Activated CD4-positive, alpha-beta T cell treated with anti-CD3 and anti-CD28 coated beads, Interleukin-2, amount 10 ng/mL, durations not matched to agents 24 days and 14 days (primary cell): ENCODE results near the gene WNT3. TPM values are rescaled to one million over a fixed set of nuclear protein-coding genes. Genes with fewer than 3 reads are reported as not detected.
A peak's percentile ranks its signal among the peaks of the same experiment; 100 is the strongest.

ENCODE experiments used
- DNase-seq: peaks from one replicate; pipeline ENCODE4 v3.0.0; 2022
- H3K27ac Mint-ChIP-seq: one replicate; pipeline ENCODE4 v1.8.0; 2022; ENCODE audit warnings: mild to moderate bottlenecking, mixed read lengths
- H3K27me3 Mint-ChIP-seq: one replicate; pipeline ENCODE4 v1.8.0; 2022; ENCODE audit warnings: mixed read lengths
- H3K36me3 Mint-ChIP-seq: one replicate; pipeline ENCODE4 v1.8.0; 2022; ENCODE audit warnings: low read depth, mild to moderate bottlenecking, mixed read lengths
- H3K4me1 Mint-ChIP-seq: one replicate; pipeline ENCODE4 v1.8.0; 2021; ENCODE audit warnings: mixed read lengths
- H3K4me3 Mint-ChIP-seq: one replicate; pipeline ENCODE4 v1.8.0; 2022; ENCODE audit warnings: mild to moderate bottlenecking, moderate library complexity, mixed read lengths
- H3K9me3 Mint-ChIP-seq: one replicate; pipeline ENCODE4 v1.8.0; 2021; ENCODE audit warnings: mixed read lengths
- intact Hi-C: fragments of 100-400 bp; cut with micrococcal nuclease; formaldehyde crosslinking; loops from one replicate; pipeline ENCODE4 v1.15.1; 2023
- total RNA-seq: library from RNA; stranded (reverse); gene quantifications from 2 replicates; pipeline ENCODE4 v1.2.3, GENCODE V29; 2022

WNT3 gene, protein sequence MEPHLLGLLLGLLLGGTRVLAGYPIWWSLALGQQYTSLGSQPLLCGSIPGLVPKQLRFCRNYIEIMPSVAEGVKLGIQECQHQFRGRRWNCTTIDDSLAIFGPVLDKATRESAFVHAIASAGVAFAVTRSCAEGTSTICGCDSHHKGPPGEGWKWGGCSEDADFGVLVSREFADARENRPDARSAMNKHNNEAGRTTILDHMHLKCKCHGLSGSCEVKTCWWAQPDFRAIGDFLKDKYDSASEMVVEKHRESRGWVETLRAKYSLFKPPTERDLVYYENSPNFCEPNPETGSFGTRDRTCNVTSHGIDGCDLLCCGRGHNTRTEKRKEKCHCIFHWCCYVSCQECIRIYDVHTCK
- 0.05 and 0.07 TPM in 2 replicates for total RNA-seq

DNA sequence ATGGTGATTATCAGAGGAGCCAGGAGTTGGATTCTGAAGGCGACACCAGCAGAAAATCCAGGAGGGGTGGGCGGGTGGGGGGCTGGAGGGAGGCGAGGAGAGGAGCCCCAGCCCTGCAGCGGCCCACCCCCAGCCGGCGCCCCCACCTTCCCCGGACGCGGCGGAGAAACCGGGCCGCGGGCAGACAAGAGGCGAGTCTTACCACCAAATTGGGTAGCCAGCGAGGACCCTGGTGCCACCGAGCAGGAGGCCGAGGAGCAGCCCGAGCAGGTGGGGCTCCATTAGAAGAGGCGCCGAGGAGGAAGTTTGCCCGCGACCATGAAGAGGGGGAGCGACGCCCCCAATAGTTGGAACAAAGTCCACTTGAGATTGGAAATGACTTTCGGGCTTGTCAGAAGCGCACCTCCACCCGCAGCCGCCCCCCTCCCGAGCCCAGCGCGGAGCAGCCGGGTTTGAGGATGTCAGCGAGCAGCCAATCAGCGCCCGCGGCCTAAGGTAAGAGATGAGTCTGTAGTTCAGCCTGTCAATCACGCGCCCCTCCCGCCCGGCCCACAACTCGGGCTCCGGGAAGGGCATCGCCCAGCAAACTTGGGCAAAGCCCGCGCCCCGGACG lies at the start of gene WNT3:
WNT3 (minus strand) TSS at position 377 of the 613 bp plus-strand sequence; CDS start at position 282, 95 bp downstream.
- peak; percentile 83 for DNase-seq
- Mint-ChIP-seq H3K4me3 (peak within 1 kb of the TSS; percentile 75), H3K9me3 (no peaks in the 10 kb centered on the region), H3K4me1 (peaks cover 8% of the 10 kb centered on the region), H3K27me3 (peaks cover 75% of the 10 kb centered on the region), H3K27ac (no peak within 1 kb of the TSS), H3K36me3 (no peaks in the 10 kb centered on the region)
- intact Hi-C loops = no loop called here

DNA sequence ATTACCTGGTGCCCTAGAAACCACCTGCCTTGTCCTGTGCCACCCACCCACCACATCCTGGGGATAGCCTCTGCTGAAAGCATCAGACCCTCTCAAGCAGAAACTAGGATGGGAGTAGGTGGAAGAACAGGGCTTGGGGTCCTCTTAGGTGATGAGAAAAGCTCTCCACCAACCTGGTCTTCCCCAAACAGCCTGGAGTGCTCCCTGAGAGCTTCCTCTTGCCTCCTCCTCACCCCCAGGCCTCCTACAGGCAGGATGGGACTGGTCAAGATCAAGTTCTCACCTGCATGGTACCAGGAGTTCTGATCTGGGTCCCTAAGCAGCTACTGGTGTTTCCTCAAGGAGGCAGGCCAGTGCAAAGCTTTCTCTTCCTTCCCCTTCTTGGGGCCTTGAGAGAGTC lies 48.3 kb upstream of the WNT3 start:
- Mint-ChIP-seq H3K27ac (no peak overlapping the region), H3K27me3 (peaks cover 12% of the 10 kb centered on the region), H3K36me3 (no peaks in the 10 kb centered on the region), H3K4me1 (no peaks in the 10 kb centered on the region), H3K9me3 (no peaks in the 10 kb centered on the region), H3K4me3 (no peak overlapping the region)
- DNase-seq = no peak
- intact Hi-C loops = no loop called here

DNA sequence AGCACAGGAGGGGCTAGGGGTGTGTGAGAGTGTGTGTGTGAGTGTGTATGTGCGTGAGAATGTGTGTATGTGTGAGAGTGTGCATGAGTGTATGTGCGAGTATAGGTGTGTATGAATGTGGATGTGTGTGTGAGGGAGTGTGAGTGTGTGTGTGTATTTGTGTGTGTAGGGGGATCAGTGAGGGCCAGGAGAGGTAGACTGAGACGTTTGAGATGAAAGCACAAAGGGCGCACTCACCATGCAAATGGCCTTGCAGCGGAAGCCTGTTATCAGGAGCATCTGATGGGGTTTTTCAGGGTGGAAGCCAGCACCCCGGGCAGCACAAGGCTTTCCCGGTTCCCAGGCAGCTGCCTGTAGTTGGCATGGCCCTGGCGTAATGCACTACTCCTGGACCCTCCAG lies 47.8 kb upstream of the WNT3 start:
- no peaks in the 10 kb centered on the region for H3K4me1 Mint-ChIP-seq
- no peak for DNase-seq
- peaks cover 12% of the 10 kb centered on the region for H3K27me3 Mint-ChIP-seq
- no peak overlapping the region for H3K4me3 Mint-ChIP-seq
- no peaks in the 10 kb centered on the region for H3K9me3 Mint-ChIP-seq
- H3K36me3 Mint-ChIP-seq = no peaks in the 10 kb centered on the region
- no peak overlapping the region for H3K27ac Mint-ChIP-seq
- intact Hi-C loops = no loop called here

DNA sequence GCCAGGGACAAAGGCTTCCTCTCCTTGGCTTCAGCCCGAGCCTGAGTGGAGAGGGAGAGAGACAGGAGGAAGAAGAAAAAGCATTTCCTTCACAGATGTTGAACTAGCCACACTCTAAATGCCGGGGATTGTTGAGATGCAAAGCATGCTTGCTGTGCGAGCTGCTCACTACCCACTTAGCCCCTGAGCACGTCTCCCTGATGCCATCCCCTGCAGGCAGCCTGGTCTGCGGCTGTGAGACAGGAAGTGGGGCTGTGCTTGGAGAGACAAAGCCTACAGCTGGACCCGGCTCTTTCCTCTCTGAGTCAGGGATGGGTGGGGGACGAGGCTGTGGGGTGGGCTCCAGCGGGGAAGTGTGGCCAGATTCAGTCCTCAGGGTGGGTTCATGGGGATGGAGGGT lies 46.6 kb upstream of the WNT3 start:
- Mint-ChIP-seq H3K27ac (no peak overlapping the region), H3K4me1 (no peaks in the 10 kb centered on the region), H3K4me3 (no peak overlapping the region), H3K9me3 (no peaks in the 10 kb centered on the region), H3K27me3 (peaks cover 12% of the 10 kb centered on the region), H3K36me3 (no peaks in the 10 kb centered on the region)
- intact Hi-C loops = no loop called here
- no peak for DNase-seq

DNA sequence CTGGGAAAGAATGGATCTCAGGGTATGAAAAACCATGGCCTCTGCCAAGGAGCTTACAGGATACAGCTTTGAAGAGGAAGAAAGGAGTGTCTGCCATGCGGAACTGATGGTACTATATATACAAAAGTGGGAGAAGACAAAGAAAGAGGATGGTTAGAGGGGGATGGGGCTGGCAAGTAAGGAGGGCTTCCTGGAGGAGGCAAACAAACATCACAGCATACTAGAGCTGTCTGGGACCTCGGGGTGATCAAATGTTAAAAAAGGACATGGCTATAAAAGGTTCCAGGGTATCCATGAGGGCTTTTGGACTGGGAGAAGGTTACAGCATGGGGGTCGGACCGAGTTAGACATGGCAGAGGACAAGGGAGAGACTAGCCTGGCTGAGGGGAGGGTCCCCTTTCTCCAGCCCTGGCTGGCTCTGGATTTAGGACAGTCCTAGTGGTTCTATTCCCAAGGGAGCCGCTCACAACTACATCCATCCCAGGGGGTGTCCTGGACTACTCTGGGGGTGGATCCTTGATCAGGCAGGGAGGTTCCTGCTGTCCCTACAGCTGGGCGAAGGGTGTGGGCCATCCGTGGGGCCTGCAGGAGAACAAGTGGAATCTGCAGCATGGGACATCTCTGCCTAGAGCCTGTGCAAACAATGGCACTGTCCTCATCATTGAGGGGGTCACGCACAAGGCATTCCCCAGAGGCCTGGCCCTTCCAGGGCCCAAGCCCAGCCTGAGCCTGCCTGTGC lies 45.1 kb upstream of the WNT3 start:
- Mint-ChIP-seq H3K4me3 (no peak overlapping the region), H3K27ac (no peak overlapping the region), H3K9me3 (no peaks in the 10 kb centered on the region), H3K27me3 (peaks cover 17% of the 10 kb centered on the region), H3K4me1 (no peaks in the 10 kb centered on the region), H3K36me3 (no peaks in the 10 kb centered on the region)
- DNase-seq = no peak
- intact Hi-C loops = no loop called here

DNA sequence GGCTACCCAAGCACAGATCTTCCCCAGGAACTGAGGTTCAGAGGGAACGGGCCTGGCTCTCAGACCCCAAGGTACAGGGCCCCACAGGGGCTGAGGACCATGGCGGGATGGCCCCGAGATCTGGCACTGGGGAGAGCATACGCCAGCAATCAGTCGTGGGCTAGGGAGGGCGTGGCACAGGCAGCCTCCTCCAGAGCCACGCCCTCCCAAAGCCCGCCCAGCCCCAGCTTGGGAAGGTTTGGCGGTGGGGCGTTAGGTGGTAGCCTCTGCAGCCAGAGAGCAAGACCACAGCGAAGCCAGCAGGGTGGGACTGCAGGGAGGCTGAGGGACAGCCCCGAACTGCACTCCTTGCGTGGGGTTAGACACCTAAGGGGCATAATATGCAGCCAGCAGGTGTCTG lies 44.5 kb upstream of the WNT3 start:
- H3K27ac Mint-ChIP-seq = no peak overlapping the region
- H3K36me3 Mint-ChIP-seq = no peaks in the 10 kb centered on the region
- peaks cover 19% of the 10 kb centered on the region for H3K27me3 Mint-ChIP-seq
- no peaks in the 10 kb centered on the region for H3K4me1 Mint-ChIP-seq
- no peak for DNase-seq
- no peaks in the 10 kb centered on the region for H3K9me3 Mint-ChIP-seq
- intact Hi-C loops = no loop called here
- no peak overlapping the region for H3K4me3 Mint-ChIP-seq

DNA sequence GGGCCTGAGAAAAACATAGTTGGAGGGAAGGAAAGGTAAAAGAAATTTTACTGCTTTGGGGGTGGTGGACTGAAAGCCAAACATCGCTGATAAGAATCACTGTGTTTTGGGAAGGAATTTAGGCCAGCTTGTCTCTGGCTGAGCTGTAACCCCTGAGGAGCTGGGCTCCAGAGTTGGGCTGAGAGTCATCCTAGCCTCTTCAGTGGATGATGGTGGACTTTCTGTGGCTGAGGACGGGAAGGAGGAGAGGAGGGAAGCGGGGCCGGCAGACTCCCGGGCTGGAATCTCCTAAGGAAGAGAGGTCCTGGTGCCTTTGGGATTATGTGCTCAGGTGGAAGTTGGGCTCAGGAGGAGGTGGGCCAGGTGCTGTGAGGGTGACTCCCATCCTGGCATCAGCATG lies 41.5 kb upstream of the WNT3 start:
- DNase-seq = no peak
- Mint-ChIP-seq H3K27me3 (peaks cover 26% of the 10 kb centered on the region), H3K9me3 (no peaks in the 10 kb centered on the region), H3K36me3 (no peaks in the 10 kb centered on the region), H3K4me3 (no peak overlapping the region), H3K4me1 (no peaks in the 10 kb centered on the region), H3K27ac (no peak overlapping the region)
- intact Hi-C loops = no loop called here

DNA sequence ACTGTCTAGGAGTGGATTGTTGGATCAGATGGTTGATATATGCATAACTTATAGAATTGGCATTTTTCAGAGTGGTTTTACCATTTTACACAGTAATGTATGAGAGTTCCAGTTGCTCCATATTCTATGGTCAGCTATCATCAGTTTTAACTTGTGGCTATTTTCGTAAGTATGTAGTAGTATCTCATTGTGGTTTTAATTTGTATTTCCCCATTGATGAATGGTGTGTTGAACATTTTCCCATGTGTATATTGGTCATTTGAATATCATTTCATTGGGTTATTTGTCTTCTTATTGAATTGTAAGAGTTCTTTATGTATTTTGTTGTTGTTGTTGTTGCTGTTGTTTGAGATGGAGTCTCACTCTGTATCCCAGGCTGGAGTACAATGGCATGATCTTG lies 39.1 kb upstream of the WNT3 start:
- DNase-seq = no peak
- intact Hi-C loops = no loop called here
- no peak overlapping the region for H3K4me3 Mint-ChIP-seq
- H3K27ac Mint-ChIP-seq = no peak overlapping the region
- H3K36me3 Mint-ChIP-seq = no peaks in the 10 kb centered on the region
- no peaks in the 10 kb centered on the region for H3K4me1 Mint-ChIP-seq
- H3K9me3 Mint-ChIP-seq = no peaks in the 10 kb centered on the region
- peaks cover 35% of the 10 kb centered on the region for H3K27me3 Mint-ChIP-seq

DNA sequence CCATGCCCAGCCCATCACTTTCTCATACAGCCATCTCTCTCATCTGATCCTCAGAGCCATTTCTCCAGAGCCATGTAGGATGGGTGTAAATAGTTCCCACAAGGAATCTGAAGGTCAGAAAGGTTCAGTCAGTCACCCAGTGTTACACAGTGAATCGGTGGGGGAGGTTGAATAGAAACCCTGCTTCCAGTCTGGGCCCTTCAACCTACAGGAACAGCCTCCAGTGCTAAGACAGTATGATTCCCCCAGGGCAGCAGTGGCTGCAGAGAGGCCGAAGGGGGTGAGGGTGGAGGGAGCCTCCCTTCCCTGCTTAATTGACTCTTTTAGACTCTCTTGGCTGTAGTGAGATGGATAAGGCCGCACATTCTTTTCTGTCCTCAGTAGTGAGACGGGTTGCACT lies 36.5 kb upstream of the WNT3 start:
- intact Hi-C loops = no loop called here
- Mint-ChIP-seq H3K4me1 (no peaks in the 10 kb centered on the region), H3K9me3 (no peaks in the 10 kb centered on the region), H3K4me3 (no peak overlapping the region), H3K27ac (no peak overlapping the region), H3K27me3 (peaks cover 56% of the 10 kb centered on the region), H3K36me3 (no peaks in the 10 kb centered on the region)
- DNase-seq = no peak

DNA sequence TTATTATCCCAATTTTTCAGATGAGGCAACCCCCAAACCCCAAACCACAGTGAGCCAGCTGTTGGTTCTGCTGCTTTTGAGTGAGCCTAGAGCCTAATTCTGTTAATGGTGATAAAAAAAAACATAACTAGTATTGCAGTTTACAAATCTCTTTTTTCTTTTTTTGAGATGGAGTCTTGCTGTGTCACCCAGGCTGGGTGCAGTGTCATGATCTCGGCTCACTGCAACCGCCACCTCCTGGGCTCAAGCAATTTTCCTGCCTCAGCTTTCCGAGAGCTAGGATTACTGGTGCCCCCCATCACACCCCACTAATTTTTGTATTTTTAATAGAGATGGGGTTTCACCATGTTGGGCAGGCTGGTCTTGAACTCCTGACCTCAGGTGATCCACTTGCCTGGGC lies 36.0 kb upstream of the WNT3 start:
- Mint-ChIP-seq H3K27me3 (peaks cover 57% of the 10 kb centered on the region), H3K27ac (no peak overlapping the region), H3K4me3 (no peak overlapping the region), H3K9me3 (no peaks in the 10 kb centered on the region), H3K36me3 (no peaks in the 10 kb centered on the region), H3K4me1 (no peaks in the 10 kb centered on the region)
- DNase-seq = no peak
- intact Hi-C loops = no loop called here

DNA sequence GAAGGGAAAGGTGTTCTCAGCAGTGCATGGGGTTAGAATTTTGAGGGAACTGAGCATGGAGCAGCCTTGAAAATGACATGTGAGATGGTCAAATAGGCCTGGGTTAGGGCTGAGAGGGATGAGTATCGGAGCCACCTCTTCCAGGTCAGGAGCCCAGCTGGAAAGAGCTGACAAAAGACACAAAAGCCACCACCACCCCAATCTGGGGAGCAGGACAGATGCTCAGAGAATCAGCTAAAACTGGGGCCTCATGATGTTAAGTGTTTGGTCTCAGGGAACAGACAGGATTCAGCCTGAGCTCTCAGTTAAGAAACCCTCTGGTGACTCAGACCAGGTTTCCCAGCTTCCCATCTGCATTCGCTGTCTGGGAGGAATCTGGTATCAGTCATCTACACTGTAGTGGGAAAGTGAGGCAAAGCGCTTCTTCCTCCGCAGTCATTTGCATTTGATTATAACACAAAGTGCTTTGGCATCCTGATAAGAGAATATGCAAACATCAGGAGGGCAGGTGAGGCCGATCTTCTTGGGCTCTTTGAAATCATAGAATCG lies 35.5 kb upstream of the WNT3 start:
- intact Hi-C loops = no loop called here
- Mint-ChIP-seq H3K27me3 (peaks cover 60% of the 10 kb centered on the region), H3K9me3 (no peaks in the 10 kb centered on the region), H3K4me1 (no peaks in the 10 kb centered on the region), H3K4me3 (no peak overlapping the region), H3K27ac (no peak overlapping the region), H3K36me3 (no peaks in the 10 kb centered on the region)
- DNase-seq = no peak

DNA sequence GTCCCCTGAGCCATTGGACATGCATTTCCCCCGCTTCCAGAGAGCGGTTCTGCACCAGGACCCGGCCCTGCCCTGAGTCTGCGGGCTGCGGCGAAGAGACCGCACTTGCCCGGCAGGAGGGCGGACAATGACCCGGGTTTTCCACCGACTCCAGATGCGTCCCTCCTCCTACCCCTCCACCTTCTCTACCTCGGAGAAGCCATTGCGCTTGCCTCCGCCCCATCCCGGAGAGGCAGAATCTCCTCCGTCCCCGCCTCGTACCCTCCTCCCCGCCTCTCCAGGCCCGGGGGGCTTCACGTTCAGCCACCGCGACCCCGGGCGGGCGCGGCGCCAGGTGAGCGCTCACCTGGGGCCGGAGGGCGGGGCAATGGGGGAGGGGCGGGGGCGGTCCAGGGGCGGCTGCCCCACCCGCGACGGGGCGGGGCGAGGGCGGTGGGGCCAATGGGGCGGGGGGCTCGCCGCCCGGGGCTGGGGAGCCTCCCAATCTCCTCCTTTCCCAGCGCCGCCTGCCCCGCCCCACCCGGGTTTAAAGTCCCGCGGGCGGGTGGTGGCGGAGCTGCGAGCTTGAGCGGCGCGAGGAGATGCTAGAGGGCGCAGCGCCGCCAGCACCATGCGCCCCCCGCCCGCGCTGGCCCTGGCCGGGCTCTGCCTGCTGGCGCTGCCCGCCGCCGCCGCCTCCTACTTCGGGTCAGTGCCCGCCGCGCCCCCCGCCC lies 32.7 kb upstream of the WNT3 start, which contains the start of gene WNT9B:
WNT9B (plus strand) TSS at position 555 of the 713 bp plus-strand sequence; CDS start at position 611, 56 bp downstream.
- Mint-ChIP-seq H3K27me3 (peaks cover 63% of the 10 kb centered on the region), H3K27ac (no peak within 1 kb of the TSS), H3K9me3 (no peaks in the 10 kb centered on the region), H3K4me3 (peak within 1 kb of the TSS; percentile 65), H3K4me1 (no peaks in the 10 kb centered on the region), H3K36me3 (no peaks in the 10 kb centered on the region)
- DNase-seq = peak; percentile 64
- intact Hi-C loops = no loop called here

DNA sequence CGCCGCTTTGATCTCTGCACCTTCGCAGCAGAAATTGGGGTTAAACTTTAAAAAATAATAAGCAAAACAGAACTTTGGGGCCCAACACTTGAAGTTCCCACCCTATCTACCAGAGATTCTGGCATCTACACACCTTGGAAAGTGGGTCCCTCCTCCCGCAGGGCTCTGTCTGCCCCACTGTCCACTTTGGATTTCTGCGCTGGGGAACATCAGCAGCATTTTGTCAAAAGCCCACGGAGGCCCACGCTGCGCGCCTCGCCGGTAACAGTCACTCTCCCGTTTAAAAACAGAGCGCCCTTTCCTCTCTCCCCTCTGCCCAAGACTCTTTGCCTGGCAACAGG lies 32.2 kb upstream of the WNT3 start:
- H3K27me3 Mint-ChIP-seq = peaks cover 60% of the 10 kb centered on the region
- no peak for DNase-seq
- no peak overlapping the region for H3K27ac Mint-ChIP-seq
- no peaks in the 10 kb centered on the region for H3K4me1 Mint-ChIP-seq
- peak overlapping the region; percentile 9 for H3K4me3 Mint-ChIP-seq
- no peaks in the 10 kb centered on the region for H3K36me3 Mint-ChIP-seq
- intact Hi-C loops = no loop called here
- H3K9me3 Mint-ChIP-seq = no peaks in the 10 kb centered on the region
